ENCODE data around the gene HVCN1. TPM values are rescaled to one million over a fixed set of nuclear protein-coding genes. Genes with fewer than 3 reads are reported as not detected.
"Not testable (repeated sequence)": the region's sequence is repeated elsewhere in the genome, so short reads cannot be mapped to it uniquely, and the experiment has no call there.

Gene HVCN1
- total RNA-seq (2014; rRNA removed) (2.2 and 3.3 TPM in 2 replicates), Bru-seq, nascent RNA (percentile 19 among the genes with signal in this experiment), BruChase-seq, experiment 1, labeled RNA remaining after a 6-hour chase (percentile 26 among the genes with signal in this experiment), BruChase-seq, experiment 2, labeled RNA remaining after a 2-hour chase (percentile 31 among the genes with signal in this experiment)
- long read RNA-seq, partial matches to known transcripts: 0 of 14 reads
- long read RNA-seq, other reads (novel, unspliced or antisense): 14 of 14 reads

DNA sequence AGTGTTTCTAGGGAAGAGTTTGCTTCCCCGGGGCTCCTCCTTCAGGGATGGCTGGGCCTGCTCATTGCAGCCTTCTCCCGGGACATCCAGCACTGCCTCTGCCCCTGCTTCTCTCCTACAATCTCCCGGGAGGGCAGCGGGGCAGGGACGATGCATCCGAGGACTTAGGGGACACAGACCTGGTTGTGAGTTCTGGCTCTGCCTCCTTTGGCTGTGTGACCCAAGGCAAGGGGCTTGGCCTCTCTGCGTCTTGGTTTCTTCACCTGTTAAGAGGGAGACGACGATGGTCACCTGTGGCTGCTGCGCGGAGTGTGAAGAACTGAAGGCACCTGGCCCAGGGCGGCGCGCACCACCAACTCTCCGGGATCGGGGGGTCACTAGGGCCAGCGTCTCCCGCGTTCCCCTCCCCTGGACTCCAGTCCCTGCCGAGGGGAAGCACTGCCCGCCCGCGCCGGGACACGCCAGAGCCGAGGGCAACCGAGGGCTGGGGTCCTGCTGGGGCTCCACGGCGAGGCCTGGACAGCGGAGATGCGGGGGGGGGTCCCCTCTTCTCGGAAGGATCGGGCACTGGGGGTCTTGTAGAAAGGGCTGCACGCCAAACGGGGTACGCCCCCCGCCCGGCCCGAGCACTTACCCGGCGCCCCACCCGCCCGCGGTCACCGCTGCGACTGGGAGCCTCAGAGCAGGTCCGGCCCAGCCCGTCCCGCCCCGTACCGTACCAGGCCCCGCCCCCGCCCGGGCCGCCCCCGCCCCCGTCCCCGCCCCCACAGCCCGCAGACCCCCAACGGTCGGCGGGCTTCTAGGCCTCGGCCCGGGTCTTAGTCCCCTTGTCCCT lies at the start of gene HVCN1:
Gene HVCN1, minus strand, starts transcription at position 670 of the 835 bp plus-strand sequence. CDS start 5,870 bp downstream, outside the sequence.
- Histone ChIP-seq H3K9me3 (ENCODE audit: low read length) (0 out of 2 replicates have a peak, but pooled peaks cover 8% of the 10 kb centered on the region), H3K4me2 (ENCODE audit: low read length) (no peak within 1 kb of the TSS), H4K20me1 (ENCODE audit: low read length) (no peaks in the 10 kb centered on the region), H3K4me3 (ENCODE audit: low read length) (no peak within 1 kb of the TSS), H3K36me3 (ENCODE audit: low read depth, low read length) (no peaks in the 10 kb centered on the region), H3K79me2 (ENCODE audit: low read length) (no peaks in the 10 kb centered on the region), H3K9ac (ENCODE audit: low read length) (no peak within 1 kb of the TSS), H3F3A (ENCODE audit: low read length, unreplicated experiment) (no peaks in the 10 kb centered on the region), H3K27me3 (ENCODE audit: low read length) (peaks cover 16% of the 10 kb centered on the region), H3K9me2 (replicated peaks; ENCODE audit: low read length) (no peaks in the 10 kb centered on the region), H3K4me1 (ENCODE audit: insufficient read depth, low read length) (no peaks in the 10 kb centered on the region), H2AFZ (ENCODE audit: low read length) (no peak within 1 kb of the TSS), H3K27ac (ENCODE audit: low read length) (no peak within 1 kb of the TSS)
- TF ChIP-seq, protein P1, sequence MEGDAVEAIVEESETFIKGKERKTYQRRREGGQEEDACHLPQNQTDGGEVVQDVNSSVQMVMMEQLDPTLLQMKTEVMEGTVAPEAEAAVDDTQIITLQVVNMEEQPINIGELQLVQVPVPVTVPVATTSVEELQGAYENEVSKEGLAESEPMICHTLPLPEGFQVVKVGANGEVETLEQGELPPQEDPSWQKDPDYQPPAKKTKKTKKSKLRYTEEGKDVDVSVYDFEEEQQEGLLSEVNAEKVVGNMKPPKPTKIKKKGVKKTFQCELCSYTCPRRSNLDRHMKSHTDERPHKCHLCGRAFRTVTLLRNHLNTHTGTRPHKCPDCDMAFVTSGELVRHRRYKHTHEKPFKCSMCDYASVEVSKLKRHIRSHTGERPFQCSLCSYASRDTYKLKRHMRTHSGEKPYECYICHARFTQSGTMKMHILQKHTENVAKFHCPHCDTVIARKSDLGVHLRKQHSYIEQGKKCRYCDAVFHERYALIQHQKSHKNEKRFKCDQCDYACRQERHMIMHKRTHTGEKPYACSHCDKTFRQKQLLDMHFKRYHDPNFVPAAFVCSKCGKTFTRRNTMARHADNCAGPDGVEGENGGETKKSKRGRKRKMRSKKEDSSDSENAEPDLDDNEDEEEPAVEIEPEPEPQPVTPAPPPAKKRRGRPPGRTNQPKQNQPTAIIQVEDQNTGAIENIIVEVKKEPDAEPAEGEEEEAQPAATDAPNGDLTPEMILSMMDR (conservative IDR thresholded peaks at IDR 0.05; ENCODE audit: low read depth, low read length): no peak
- TF ChIP-seq EZH2 (IDR thresholded peaks at IDR 0.05; ENCODE audit: low read length, unreplicated experiment) (no peak), EZH2phosphoT487 (IDR thresholded peaks at IDR 0.05; ENCODE audit: borderline replicate concordance, low read length) (no peak)
- no peak for DNase-seq
- BruUV-seq (replicated peaks): no TSS peak
- intact Hi-C loops (cut with micrococcal nuclease): no loop called here
- ChIA-PET POLR2A (ENCODE audit: unreplicated experiment) (no interaction called here), CTCF (no interaction called here)
- ATAC-seq: no peak

DNA sequence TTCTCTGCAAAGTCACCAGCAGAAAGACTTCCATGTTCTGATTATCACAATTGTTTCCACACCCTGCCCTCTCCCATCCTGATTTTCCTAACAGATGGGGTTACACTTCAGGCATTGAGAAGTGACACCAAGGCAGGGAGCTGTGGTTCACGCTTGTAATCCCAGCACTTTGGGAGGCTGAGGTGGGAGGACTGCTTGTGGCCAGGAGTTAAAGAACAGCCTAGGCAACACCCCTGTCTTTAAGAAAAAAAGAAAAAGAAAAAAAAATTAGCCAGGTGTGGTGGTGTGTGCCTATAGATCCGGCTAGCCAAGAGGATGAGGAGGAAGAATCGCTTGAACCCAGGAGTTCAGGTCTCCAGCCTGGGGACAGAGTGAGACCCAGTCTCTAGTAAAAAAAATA lies 48.6 kb upstream of the HVCN1 start:
- Histone ChIP-seq H3K9ac (ENCODE audit: low read length) (no peak overlapping the region), H2AFZ (ENCODE audit: low read length) (no peak overlapping the region), H3F3A (ENCODE audit: low read length, unreplicated experiment) (no peaks in the 10 kb centered on the region), H3K27me3 (ENCODE audit: low read length) (no peaks in the 10 kb centered on the region), H3K4me3 (ENCODE audit: low read length) (no peak overlapping the region), H3K27ac (ENCODE audit: low read length) (no peak overlapping the region), H3K4me1 (ENCODE audit: insufficient read depth, low read length) (peaks cover 38% of the 10 kb centered on the region), H3K36me3 (ENCODE audit: low read depth, low read length) (peaks cover 37% of the 10 kb centered on the region), H3K4me2 (ENCODE audit: low read length) (peak overlapping the region; percentile 92; the same call in 1 of the 2 replicates), H4K20me1 (ENCODE audit: low read length) (peaks cover 94% of the 10 kb centered on the region), H3K9me2 (replicated peaks; ENCODE audit: low read length) (no peaks in the 10 kb centered on the region), H3K79me2 (ENCODE audit: low read length) (peaks cover 100% of the 10 kb centered on the region), H3K9me3 (ENCODE audit: low read length) (no peaks in the 10 kb centered on the region)
- ATAC-seq: no peak
- no TSS peak for BruUV-seq (replicated peaks)
- DNase-seq: no peak
- TF ChIP-seq, protein P1 (conservative IDR thresholded peaks at IDR 0.05; ENCODE audit: low read depth, low read length): no peak
- TF ChIP-seq EZH2 (IDR thresholded peaks at IDR 0.05; ENCODE audit: low read length, unreplicated experiment) (no peak), EZH2phosphoT487 (IDR thresholded peaks at IDR 0.05; ENCODE audit: borderline replicate concordance, low read length) (no peak)
- ChIA-PET CTCF (no interaction called here), POLR2A (ENCODE audit: unreplicated experiment) (no interaction called here)
- intact Hi-C loops (cut with micrococcal nuclease): no loop called here

DNA sequence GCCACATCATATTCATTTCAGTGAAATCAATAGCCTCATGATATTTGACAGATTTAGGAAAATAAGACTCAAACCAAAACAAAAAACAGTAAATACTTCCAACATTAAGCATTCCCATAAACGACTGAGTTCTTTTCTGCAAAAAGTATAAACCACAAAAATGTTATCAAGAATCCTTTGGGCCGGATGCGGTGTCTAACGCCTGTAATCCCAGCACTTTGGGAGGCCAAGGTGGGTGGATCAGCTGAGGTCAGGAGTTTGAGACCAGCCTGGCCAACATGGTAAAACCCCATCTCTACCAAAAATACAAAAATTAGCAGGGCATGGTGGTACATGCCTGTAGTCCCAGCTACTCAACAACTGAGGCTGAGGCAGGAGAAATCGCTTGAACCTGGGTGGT lies 48.1 kb upstream of the HVCN1 start:
- Histone ChIP-seq H3K79me2 (ENCODE audit: low read length) (peaks cover 100% of the 10 kb centered on the region), H3K4me1 (ENCODE audit: insufficient read depth, low read length) (peaks cover 38% of the 10 kb centered on the region), H3K36me3 (ENCODE audit: low read depth, low read length) (peaks cover 39% of the 10 kb centered on the region), H4K20me1 (ENCODE audit: low read length) (peaks cover 96% of the 10 kb centered on the region)
- POLR2A ChIA-PET (ENCODE audit: unreplicated experiment); H3K9me2 ChIP-seq (replicated peaks; ENCODE audit: low read length); ATAC-seq; H3K27ac ChIP-seq (ENCODE audit: low read length); intact Hi-C loops (cut with micrococcal nuclease); CTCF ChIA-PET; H3K4me3 ChIP-seq (ENCODE audit: low read length); H3K9ac ChIP-seq (ENCODE audit: low read length); H3K4me2 ChIP-seq (ENCODE audit: low read length); DNase-seq; H3K27me3 ChIP-seq (ENCODE audit: low read length); H3K9me3 ChIP-seq (ENCODE audit: low read length); H2AFZ ChIP-seq (ENCODE audit: low read length); BruUV-seq (replicated peaks); H3F3A ChIP-seq (ENCODE audit: low read length, unreplicated experiment): not testable (repeated sequence)
